ENCODE results near the gene CYP51A1.
"Not testable (repeated sequence)": the region's sequence is repeated elsewhere in the genome, so short reads cannot be mapped to it uniquely, and the experiment has no call there.

CYP51A1 gene

DNA sequence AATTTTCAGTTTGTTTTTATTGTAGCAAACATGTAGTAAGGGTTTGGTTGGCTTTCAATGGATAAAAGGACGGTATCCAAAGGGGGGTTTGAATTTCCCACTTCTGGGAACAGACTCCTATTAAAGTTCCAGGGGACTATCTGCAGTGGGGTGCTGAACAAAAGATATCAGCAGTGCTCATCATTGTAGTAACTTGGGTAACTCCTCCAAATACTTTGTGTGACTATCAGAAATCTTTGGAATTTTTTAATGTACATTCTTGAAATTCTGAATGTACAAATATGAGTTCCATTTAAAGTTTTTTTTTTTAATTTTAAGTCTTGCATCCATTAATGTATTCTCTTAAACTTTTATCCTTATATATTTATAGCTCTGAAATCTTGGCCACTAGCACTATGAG is 42.1 kb downstream of the CYP51A1 start:
- TF ChIP-seq, protein P1, sequence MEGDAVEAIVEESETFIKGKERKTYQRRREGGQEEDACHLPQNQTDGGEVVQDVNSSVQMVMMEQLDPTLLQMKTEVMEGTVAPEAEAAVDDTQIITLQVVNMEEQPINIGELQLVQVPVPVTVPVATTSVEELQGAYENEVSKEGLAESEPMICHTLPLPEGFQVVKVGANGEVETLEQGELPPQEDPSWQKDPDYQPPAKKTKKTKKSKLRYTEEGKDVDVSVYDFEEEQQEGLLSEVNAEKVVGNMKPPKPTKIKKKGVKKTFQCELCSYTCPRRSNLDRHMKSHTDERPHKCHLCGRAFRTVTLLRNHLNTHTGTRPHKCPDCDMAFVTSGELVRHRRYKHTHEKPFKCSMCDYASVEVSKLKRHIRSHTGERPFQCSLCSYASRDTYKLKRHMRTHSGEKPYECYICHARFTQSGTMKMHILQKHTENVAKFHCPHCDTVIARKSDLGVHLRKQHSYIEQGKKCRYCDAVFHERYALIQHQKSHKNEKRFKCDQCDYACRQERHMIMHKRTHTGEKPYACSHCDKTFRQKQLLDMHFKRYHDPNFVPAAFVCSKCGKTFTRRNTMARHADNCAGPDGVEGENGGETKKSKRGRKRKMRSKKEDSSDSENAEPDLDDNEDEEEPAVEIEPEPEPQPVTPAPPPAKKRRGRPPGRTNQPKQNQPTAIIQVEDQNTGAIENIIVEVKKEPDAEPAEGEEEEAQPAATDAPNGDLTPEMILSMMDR (IDR thresholded peaks at IDR 0.05; ENCODE audit: low read depth, low read length), result no peak
- no peak overlapping the region for H3K4me3 ChIP-seq (ENCODE audit: low read depth, low read length)

DNA sequence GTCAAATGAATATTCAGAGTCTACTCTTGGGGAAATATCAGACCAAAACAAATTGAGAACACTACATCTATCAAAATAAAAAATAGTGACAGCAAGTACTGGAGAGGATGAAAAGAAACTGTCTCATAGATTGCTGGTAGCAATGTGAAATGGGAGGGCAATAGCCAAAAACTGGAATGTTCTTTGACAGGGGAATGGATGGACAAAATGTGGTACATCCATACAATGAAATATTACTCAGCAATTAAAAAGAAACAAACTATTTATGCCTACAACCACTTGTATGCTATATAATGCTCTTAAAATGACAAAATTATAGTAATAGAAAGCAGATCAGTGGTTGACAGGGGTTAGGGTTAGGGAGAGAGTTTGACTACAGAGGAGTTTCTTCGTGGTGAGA is 46.0 kb downstream of the CYP51A1 start:
- TF ChIP-seq, protein P1 (IDR thresholded peaks at IDR 0.05; ENCODE audit: low read depth, low read length), result no peak

DNA sequence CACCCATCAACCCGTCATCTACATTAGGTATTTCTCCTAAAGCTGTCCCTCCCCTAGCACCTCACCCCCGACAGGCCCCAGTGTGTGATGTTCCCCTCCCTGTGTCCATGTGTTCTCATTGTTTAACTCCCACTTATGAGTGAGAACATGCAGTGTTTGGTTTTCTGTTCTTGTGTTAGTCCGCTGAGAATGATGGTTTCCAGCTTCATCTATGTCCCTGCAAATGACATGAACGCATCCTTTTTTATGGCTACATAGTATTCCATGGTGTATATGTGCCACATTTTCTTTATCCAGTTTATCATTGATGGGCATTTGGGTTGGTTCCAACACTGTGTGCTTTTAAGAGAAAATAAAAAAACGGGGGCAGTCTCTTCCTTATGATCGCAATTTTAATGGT is 50.4 kb downstream of the CYP51A1 start:
- not testable (repeated sequence) for H3K4me3 ChIP-seq (ENCODE audit: low read depth, low read length)

More for the DNA sequence above, 46.0 kb downstream of the CYP51A1 start:
- no peak overlapping the region for H3K4me3 ChIP-seq (ENCODE audit: low read depth, low read length)

DNA sequence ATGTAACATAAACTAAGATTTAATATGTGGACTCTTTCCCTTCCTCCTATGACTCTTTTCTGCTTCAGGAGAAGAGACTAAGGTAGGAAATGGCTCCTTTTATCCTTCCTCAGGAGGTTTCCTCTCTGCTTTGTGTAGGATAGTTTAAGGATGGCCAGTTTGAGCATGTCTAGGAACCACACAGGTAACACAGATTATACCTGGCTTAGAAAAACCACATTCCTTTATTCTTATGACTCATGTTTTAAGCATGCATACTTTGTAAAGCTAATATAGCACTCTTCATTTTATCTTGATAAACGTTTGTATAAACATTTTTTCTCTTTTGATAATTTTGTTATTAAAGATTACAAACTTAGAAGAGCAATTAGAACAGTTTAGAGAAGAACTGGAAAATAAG is 57.8 kb downstream of the CYP51A1 start:
- no peak overlapping the region for H3K4me3 ChIP-seq (ENCODE audit: low read depth, low read length)
- TF ChIP-seq, protein P1 (IDR thresholded peaks at IDR 0.05; ENCODE audit: low read depth, low read length), result no peak

DNA sequence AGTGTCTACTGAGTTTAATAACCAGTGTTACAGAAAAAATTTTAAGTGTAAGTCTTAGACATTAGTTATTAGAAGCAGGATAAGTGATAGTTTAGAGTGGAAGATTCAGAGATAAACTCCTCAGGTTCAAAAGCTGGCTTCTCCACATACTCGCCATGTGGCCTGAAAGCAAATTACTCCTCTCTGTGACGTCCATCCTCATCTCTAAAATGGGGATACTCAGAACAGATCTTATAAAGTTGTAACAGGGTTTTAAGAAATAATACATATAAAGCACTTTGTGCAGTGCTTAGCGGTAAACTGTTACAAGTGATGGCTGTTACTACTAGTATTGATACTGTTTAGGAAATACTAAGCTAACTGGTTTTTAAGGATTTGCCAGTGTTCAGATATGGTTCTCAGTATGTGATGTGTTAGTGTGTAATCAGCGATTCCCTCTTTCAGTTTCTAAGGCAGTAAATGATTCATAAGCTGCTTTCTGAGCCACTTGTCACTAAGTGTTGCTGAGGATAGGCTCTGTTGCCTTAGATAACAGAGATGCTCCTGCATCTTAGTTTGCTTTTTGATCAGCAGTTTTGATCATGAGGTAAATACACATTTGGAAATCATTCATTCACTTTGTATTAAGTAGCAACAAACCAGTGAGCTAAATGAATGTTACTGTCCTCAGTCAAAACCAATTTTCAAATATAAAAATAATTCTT is 58.7 kb downstream of the CYP51A1 start:
- no peak overlapping the region for H3K4me3 ChIP-seq (ENCODE audit: low read depth, low read length)
- TF ChIP-seq, protein P1 (IDR thresholded peaks at IDR 0.05; ENCODE audit: low read depth, low read length), result no peak

DNA sequence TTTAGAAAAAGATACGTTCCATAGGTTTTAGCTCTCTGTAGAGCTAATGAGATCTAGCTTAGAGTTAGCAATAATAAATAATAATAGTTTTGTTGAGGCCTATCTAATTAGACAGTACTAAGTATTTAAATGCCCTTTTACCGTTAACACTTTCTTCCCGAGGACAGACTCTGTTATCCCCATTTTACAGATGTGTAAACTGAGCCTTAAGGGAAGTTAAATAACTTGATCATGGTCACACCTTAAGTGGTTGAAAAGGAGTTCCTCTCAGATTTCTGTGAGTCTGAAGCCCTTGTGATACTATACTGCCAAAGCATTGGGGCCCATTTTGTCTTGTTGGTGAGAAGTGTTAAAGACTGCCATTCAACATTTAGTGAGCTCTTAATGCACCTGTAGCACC is 61.6 kb downstream of the CYP51A1 start:
- H3K4me3 ChIP-seq (ENCODE audit: low read depth, low read length), result no peak overlapping the region
- TF ChIP-seq, protein P1 (IDR thresholded peaks at IDR 0.05; ENCODE audit: low read depth, low read length), result no peak

DNA sequence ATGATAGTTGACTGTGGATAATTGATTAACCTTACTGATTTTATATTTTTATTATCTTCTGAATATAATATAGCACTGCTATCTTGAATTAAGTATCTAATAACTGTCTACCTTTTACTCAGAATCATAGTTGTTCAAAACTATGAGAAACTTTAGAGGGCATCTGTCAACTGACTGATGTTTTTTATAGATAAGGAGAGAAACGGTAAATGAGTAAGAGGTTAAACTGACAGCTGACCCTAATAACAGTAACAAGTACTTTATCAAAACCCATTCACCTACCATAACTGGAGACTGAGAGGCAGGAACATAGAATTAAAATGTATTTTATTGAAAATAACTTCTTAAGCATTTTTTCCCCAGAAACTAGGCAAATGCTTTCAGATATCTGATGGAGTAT is 62.2 kb downstream of the CYP51A1 start:
- no peak overlapping the region for H3K4me3 ChIP-seq (ENCODE audit: low read depth, low read length)
- TF ChIP-seq, protein P1 (IDR thresholded peaks at IDR 0.05; ENCODE audit: low read depth, low read length), result no peak

DNA sequence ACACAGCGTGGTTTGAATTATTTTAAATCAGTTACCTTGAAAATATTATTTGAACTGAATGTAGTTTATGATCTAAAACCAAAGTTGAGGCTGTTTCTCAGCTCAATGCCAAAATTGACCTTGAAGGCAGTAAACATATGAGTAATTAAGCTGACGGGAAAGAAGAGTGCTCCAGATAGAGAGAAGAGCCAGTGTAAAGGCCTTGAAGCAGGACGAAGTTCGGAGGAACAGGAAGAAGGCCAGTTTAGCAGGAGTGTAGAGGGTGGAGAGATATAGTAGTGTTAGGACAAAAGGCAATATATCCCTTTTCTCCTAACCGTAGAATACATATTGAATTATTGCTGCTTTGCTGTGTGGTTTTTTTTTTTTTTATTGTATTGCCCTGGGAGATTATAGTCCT is 63.2 kb downstream of the CYP51A1 start:
- H3K4me3 ChIP-seq (ENCODE audit: low read depth, low read length), result no peak overlapping the region
- TF ChIP-seq, protein P1 (IDR thresholded peaks at IDR 0.05; ENCODE audit: low read depth, low read length), result no peak
